ENCODE results near the gene PTPMT1. TPM values are rescaled to one million over a fixed set of nuclear protein-coding genes. Genes with fewer than 3 reads are reported as not detected.
"Not testable (repeated sequence)": the region's sequence is repeated elsewhere in the genome, so short reads cannot be mapped to it uniquely, and the experiment has no call there.

PTPMT1 gene
- total RNA-seq, 1 donor from 2014 or later = 124 TPM

DNA sequence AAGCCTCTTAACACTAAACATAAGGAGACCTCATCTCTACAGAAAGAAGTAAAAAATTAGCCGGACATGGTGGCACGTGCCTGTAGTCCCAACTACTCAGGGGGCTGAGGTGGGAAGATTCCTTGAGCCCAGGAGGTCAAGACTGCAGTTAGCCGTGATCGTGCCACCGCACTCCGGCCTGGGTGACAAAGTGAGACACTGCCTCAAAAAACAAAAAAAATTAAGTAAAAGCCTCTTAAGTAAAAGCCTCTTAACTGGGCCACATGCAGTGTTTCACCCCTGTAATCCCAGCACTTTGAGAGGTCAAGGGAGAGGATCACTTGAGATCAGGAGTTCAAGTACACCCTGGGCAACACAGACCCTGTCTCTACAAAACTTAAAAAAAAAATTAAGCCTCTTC, 38.2 kb upstream of the PTPMT1 start:
- no peak overlapping the region for H3K4me3 ChIP-seq (ENCODE audit: low read depth, low read length)
- TF ChIP-seq, protein P1, sequence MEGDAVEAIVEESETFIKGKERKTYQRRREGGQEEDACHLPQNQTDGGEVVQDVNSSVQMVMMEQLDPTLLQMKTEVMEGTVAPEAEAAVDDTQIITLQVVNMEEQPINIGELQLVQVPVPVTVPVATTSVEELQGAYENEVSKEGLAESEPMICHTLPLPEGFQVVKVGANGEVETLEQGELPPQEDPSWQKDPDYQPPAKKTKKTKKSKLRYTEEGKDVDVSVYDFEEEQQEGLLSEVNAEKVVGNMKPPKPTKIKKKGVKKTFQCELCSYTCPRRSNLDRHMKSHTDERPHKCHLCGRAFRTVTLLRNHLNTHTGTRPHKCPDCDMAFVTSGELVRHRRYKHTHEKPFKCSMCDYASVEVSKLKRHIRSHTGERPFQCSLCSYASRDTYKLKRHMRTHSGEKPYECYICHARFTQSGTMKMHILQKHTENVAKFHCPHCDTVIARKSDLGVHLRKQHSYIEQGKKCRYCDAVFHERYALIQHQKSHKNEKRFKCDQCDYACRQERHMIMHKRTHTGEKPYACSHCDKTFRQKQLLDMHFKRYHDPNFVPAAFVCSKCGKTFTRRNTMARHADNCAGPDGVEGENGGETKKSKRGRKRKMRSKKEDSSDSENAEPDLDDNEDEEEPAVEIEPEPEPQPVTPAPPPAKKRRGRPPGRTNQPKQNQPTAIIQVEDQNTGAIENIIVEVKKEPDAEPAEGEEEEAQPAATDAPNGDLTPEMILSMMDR (conservative IDR thresholded peaks at IDR 0.05; ENCODE audit: low read depth, low read length) = no peak
- no peak for DNase-seq (ENCODE audit: low read depth)

DNA sequence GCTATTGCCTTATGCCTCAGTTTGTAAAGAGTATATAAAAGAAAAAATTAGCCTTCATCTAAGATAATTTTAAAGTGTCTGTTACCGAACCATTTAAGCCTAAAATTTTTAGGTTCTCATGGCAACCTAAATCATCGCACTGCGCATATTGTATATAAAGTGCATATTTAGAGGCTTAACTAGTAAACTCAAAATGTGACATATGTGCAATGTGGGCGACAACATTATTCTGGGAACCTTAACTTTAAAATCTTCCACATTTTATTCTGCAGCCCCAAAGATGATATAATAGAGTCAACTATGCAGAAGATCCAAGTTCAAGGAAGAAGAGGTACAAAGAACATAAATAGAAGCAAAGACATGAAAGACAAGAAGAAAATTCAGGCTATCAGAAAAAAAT, 35.4 kb upstream of the PTPMT1 start:
- no peak overlapping the region for H3K4me3 ChIP-seq (ENCODE audit: low read depth, low read length)
- TF ChIP-seq, protein P1 (conservative IDR thresholded peaks at IDR 0.05; ENCODE audit: low read depth, low read length) = no peak

DNA sequence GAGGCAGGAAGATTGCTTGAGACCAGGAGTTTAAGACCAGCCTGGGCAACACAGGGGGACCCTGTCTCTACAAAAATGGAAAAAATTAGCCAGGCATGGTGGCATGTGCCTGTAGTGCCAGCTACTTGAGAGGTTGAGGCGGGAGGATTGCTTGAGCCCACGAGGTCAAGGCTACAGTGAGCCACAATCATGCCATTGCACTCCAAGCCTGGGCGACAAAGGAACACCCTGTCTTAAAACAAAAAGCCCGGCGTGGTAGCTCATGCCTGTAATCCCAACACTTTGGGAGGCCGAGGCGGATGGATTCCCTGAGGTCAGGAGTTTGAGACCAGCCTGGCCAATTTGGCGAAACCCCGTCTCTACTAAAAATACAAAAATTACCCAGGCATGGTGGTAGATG, 34.7 kb upstream of the PTPMT1 start:
- H3K4me3 ChIP-seq (ENCODE audit: low read depth, low read length); DNase-seq (ENCODE audit: low read depth): not testable (repeated sequence)

More for the DNA sequence above, 35.4 kb upstream of the PTPMT1 start:
- no peak for DNase-seq (ENCODE audit: low read depth)

DNA sequence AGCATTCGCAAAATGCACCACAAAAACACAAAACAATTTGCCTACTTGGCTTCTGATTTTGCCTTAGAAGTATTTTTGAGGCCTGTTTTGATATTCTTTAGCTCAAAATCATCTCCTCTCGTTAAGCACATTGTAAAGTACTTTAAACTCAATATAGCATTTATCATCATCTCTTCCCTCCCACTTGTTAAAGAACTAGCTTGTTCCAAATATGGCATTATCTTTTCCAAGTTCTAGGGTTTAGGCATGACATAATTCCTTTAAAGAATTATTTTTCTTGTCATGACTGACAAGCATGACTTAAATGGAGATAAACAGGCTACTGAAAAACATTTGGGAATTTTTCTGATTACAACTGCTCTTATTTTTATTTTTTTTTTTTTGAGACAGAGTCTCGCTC, 33.7 kb upstream of the PTPMT1 start:
- TF ChIP-seq, protein P1 (conservative IDR thresholded peaks at IDR 0.05; ENCODE audit: low read depth, low read length) = no peak
- no peak for DNase-seq (ENCODE audit: low read depth)
- no peak overlapping the region for H3K4me3 ChIP-seq (ENCODE audit: low read depth, low read length)

DNA sequence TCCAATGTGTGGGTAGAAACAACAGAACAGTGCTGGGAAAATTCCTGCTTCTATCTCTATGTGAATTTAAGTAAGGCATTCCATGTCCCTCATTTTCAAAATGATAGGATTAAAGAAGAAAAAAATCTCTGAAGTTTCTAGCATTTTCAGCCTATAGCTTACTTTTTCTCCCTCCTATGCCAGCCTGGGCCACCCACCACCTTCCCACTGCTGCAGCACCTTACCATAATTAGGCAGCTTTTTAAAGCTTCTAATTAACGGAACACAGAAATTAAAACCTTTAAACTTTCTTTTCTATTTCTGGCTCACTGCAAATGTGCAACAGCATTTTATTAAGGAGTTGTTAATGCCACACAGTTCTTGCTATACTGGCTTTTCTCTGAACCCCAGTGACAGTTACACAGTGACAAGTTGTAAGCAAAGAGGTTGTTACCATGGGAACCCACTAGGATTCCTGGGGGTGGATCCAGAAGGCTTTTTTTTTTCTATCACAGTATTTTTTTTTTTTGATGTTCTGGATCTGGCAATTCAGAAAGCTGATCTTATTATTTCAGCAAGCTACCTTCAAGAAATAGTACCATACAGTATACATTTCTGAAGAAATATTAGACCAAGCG, 32.7 kb upstream of the PTPMT1 start:
- DNase-seq (ENCODE audit: low read depth) = no peak
- TF ChIP-seq, protein P1 (conservative IDR thresholded peaks at IDR 0.05; ENCODE audit: low read depth, low read length) = no peak
- no peak overlapping the region for H3K4me3 ChIP-seq (ENCODE audit: low read depth, low read length)

DNA sequence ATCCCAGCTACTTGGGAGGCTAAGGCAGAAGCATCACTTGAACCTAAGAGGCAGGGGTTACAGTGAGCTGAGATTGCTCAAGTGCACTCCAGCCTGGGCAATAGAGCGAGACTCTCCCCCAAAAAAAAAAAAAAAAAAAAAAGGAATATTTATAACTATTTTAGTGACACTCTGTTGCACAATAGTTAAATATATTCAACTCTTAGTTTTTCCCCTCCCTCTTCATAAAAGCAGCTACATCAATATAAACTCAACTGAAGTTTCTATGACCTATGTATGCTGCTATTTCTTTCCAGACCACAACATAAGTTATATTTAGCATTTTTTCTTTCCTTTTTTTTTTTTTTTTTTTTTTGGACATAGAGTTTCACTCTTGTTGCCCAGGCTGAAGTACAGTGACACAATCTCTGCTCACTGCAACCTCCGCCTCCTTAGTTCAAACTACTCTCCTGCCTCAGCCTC, 31.7 kb upstream of the PTPMT1 start:
- TF ChIP-seq, protein P1 (conservative IDR thresholded peaks at IDR 0.05; ENCODE audit: low read depth, low read length) = no peak
- no peak for DNase-seq (ENCODE audit: low read depth)
- no peak overlapping the region for H3K4me3 ChIP-seq (ENCODE audit: low read depth, low read length)

DNA sequence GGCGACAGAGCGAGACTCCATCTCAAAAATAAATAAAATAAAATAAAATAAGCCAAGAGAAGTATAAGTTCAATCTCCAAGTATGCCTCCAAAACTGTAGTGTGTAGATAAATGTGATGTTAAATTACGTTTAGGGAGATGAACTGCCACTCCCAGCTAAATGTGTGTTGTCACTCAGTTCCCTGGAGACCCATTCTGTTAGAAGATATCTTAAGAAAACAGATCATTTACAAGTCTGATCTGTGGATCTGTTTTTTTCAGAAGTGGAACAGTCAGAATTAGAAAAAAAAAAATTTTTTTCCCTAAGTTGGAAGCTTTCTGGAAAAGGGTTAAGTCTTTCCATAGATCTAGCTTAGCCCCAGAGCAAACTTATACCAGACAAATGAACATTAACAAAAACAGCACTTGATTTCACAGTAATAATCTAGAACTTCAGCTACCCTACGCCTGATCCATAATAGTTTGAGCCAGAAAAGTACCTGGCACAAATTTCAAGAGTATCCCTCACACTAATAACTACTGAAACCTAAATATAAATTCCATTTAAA, 30.6 kb upstream of the PTPMT1 start:
- TF ChIP-seq, protein P1 (conservative IDR thresholded peaks at IDR 0.05; ENCODE audit: low read depth, low read length) = no peak
- no peak overlapping the region for H3K4me3 ChIP-seq (ENCODE audit: low read depth, low read length)
- no peak for DNase-seq (ENCODE audit: low read depth)
